ENCODE measurements around the gene CACNA1E.

Gene CACNA1E

GRCh38 chr1:181626279-181626938, 143.1 kb downstream of the CACNA1E start:
- in situ Hi-C loops (cut with HindIII; ENCODE audit: low sequenced_read_pairs) = no loop called here

- in situ Hi-C loops (cut with HindIII; ENCODE audit: low sequenced_read_pairs) = no loop called here
Observed at GRCh38 chr1:181630398-181630797, 147.1 kb downstream of the CACNA1E start.

- in situ Hi-C loops (cut with HindIII; ENCODE audit: low sequenced_read_pairs) = no loop called here
Observed at GRCh38 chr1:181630838-181631237, 147.5 kb downstream of the CACNA1E start.

GRCh38 chr1:181632492-181632891, 149.2 kb downstream of the CACNA1E start:
- in situ Hi-C loops (cut with HindIII; ENCODE audit: low sequenced_read_pairs) = no loop called here

GRCh38 chr1:181632960-181633359, 149.6 kb downstream of the CACNA1E start:
- in situ Hi-C loops (cut with HindIII; ENCODE audit: low sequenced_read_pairs) = no loop called here

GRCh38 chr1:181635110-181635509, 151.8 kb downstream of the CACNA1E start:
- in situ Hi-C loops (cut with HindIII; ENCODE audit: low sequenced_read_pairs) = loop anchor here (5.0 kb wide), 1 partner anchor 33 kb away; no protein-coding TSS in a partner anchor

GRCh38 chr1:181637998-181638397, 154.7 kb downstream of the CACNA1E start:
- in situ Hi-C loops (cut with HindIII; ENCODE audit: low sequenced_read_pairs) = loop anchor here (5.0 kb wide), 1 partner anchor 36 kb away; no protein-coding TSS in a partner anchor

GRCh38 chr1:181640956-181641355, 157.6 kb downstream of the CACNA1E start:
- in situ Hi-C loops (cut with HindIII; ENCODE audit: low sequenced_read_pairs) = no loop called here

GRCh38 chr1:181643631-181644030, 160.3 kb downstream of the CACNA1E start:
- in situ Hi-C loops (cut with HindIII; ENCODE audit: low sequenced_read_pairs) = no loop called here

- in situ Hi-C loops (cut with HindIII; ENCODE audit: low sequenced_read_pairs) = no loop called here
Observed at GRCh38 chr1:181645171-181645570, 161.9 kb downstream of the CACNA1E start.

- in situ Hi-C loops (cut with HindIII; ENCODE audit: low sequenced_read_pairs) = no loop called here
Observed at GRCh38 chr1:181646710-181647109, 163.4 kb downstream of the CACNA1E start.

- in situ Hi-C loops (cut with HindIII; ENCODE audit: low sequenced_read_pairs) = no loop called here
Observed at GRCh38 chr1:181647314-181648035, 164.2 kb downstream of the CACNA1E start.

- in situ Hi-C loops (cut with HindIII; ENCODE audit: low sequenced_read_pairs) = loop anchor here (5.0 kb wide), 1 partner anchor 66 kb away; no protein-coding TSS in a partner anchor
Observed at GRCh38 chr1:181651276-181651675, 168.0 kb downstream of the CACNA1E start.

GRCh38 chr1:181655756-181656155, 172.4 kb downstream of the CACNA1E start:
- in situ Hi-C loops (cut with HindIII; ENCODE audit: low sequenced_read_pairs) = no loop called here

GRCh38 chr1:181656491-181656890, 173.2 kb downstream of the CACNA1E start:
- in situ Hi-C loops (cut with HindIII; ENCODE audit: low sequenced_read_pairs) = no loop called here

GRCh38 chr1:181658581-181658980, 175.3 kb downstream of the CACNA1E start:
- in situ Hi-C loops (cut with HindIII; ENCODE audit: low sequenced_read_pairs) = no loop called here

GRCh38 chr1:181659321-181659957, 176.1 kb downstream of the CACNA1E start:
- in situ Hi-C loops (cut with HindIII; ENCODE audit: low sequenced_read_pairs) = no loop called here

GRCh38 chr1:181660621-181661020, 177.3 kb downstream of the CACNA1E start:
- in situ Hi-C loops (cut with HindIII; ENCODE audit: low sequenced_read_pairs) = no loop called here

GRCh38 chr1:181661569-181661968, 178.3 kb downstream of the CACNA1E start:
- in situ Hi-C loops (cut with HindIII; ENCODE audit: low sequenced_read_pairs) = no loop called here

GRCh38 chr1:181662606-181663005, 179.3 kb downstream of the CACNA1E start:
- in situ Hi-C loops (cut with HindIII; ENCODE audit: low sequenced_read_pairs) = no loop called here

GRCh38 chr1:181664543-181664942, 181.2 kb downstream of the CACNA1E start:
- in situ Hi-C loops (cut with HindIII; ENCODE audit: low sequenced_read_pairs) = no loop called here

GRCh38 chr1:181669246-181669645, 185.9 kb downstream of the CACNA1E start:
- in situ Hi-C loops (cut with HindIII; ENCODE audit: low sequenced_read_pairs) = no loop called here

All from endothelial cell of hepatic sinusoid (primary cell).